ENCODE results near the gene TRIM71. TPM values are rescaled to one million over a fixed set of nuclear protein-coding genes. Genes with fewer than 3 reads are reported as not detected.

Gene TRIM71
- polyA plus RNA-seq, 3 donors, result 0.02 to 0.33 (median 0.06) TPM

DNA sequence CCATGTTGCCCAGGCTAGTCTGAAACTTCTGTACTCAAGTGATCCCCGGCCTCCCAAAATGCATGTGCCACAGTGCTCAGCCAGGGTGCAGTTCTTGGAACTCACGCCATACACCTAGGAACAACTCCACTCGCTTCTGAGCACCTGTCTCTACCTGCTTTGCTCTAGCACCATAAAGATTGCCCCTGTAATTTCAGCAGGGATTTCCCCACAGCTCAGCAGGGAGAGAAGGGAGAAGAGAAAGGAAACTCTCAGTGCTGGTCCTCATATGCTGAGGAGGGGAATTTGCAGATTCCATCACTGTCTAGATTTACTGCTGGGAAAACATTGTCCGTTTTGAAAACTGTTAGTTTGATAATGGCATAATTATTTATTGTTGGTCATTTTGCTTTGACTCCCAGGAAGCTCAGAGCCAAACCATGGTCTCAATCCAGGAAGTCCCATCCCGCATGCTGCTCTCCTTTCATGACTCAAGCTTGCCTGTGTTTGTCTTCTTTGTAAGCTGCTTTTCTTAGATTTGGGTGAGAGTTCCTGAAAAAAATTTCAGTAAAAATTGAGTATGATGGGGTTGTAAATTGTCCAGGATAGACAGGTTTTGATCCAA is 24.2 kb downstream of the TRIM71 start:
- no peaks in the 10 kb centered on the region for H3K27me3 ChIP-seq (ENCODE audit: control insufficient read depth in 2 of 2, insufficient read depth in 2 of 2, low read length in 2 of 2)
- peaks cover 0 to 3% (median 1%) of the 10 kb centered on the region in 3 donors for H3K27me3 Mint-ChIP-seq (ENCODE audit: low read depth in 3 of 3)
- WGBS (ENCODE audit: insufficient coverage), result 66% methylated on average over 5 of the region's 5 CpGs
- intact Hi-C loops (cut with micrococcal nuclease), result no loop called here
- no peak overlapping the region for H3K4me3 ChIP-seq (replicated peaks in 1 of 3; ENCODE audit: low read depth in 2 of 3, low read length in 3 of 3)
- peaks cover 37% of the 10 kb centered on the region for H3K4me1 Mint-ChIP-seq
- H3K4me1 ChIP-seq (ENCODE audit: control insufficient read depth in 1 of 2, insufficient read depth in 2 of 2, low read length in 2 of 2), result peaks cover 25 to 30% of the 10 kb centered on the region in 2 donors
- H4K20me1 ChIP-seq (ENCODE audit: insufficient read depth, low read length), result no peaks in the 10 kb centered on the region
- DNase-seq, result peak in 1 of 3 donors; percentile 28
- H3K9me3 Mint-ChIP-seq, result no peaks in the 10 kb centered on the region
- H2AFZ ChIP-seq (ENCODE audit: insufficient read depth, low read depth, low read length, poor library complexity, severe bottlenecking), result peak overlapping the region; percentile 63
- H3K9me3 ChIP-seq (replicated peaks in 1 of 2; ENCODE audit: control insufficient read depth in 1 of 2, insufficient read depth in 1 of 2, low read length in 2 of 2), result no peaks in the 10 kb centered on the region
- H3K9ac ChIP-seq (ENCODE audit: insufficient read depth, low read length, poor library complexity, severe bottlenecking), result no peak overlapping the region
- peak overlapping the region in 4 of 7 donors; percentile 27 to 83 (median 36) for H3K27ac Mint-ChIP-seq
- H3K36me3 ChIP-seq (replicated peaks in 1 of 2; ENCODE audit: control insufficient read depth in 1 of 2, insufficient read depth in 2 of 2, low read length in 2 of 2), result no peaks in the 10 kb centered on the region
- H3K27ac ChIP-seq (ENCODE audit: low read depth in 1 of 2, low read length in 2 of 2), result peak overlapping the region in 1 of 2 donors; percentile 39
- H3K79me2 ChIP-seq (ENCODE audit: insufficient read depth, low read length), result no peaks in the 10 kb centered on the region
- no peaks in the 10 kb centered on the region for H3K36me3 Mint-ChIP-seq
- peak overlapping the region in 1 of 2 donors; percentile 1 for H3K4me3 Mint-ChIP-seq
- TF ChIP-seq, protein P1, sequence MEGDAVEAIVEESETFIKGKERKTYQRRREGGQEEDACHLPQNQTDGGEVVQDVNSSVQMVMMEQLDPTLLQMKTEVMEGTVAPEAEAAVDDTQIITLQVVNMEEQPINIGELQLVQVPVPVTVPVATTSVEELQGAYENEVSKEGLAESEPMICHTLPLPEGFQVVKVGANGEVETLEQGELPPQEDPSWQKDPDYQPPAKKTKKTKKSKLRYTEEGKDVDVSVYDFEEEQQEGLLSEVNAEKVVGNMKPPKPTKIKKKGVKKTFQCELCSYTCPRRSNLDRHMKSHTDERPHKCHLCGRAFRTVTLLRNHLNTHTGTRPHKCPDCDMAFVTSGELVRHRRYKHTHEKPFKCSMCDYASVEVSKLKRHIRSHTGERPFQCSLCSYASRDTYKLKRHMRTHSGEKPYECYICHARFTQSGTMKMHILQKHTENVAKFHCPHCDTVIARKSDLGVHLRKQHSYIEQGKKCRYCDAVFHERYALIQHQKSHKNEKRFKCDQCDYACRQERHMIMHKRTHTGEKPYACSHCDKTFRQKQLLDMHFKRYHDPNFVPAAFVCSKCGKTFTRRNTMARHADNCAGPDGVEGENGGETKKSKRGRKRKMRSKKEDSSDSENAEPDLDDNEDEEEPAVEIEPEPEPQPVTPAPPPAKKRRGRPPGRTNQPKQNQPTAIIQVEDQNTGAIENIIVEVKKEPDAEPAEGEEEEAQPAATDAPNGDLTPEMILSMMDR (IDR thresholded peaks at IDR 0.05), result no peak
- peak overlapping the region; percentile 46 for H3K4me2 ChIP-seq (replicated peaks; ENCODE audit: extremely low read depth, low read length, poor library complexity, severe bottlenecking)

DNA sequence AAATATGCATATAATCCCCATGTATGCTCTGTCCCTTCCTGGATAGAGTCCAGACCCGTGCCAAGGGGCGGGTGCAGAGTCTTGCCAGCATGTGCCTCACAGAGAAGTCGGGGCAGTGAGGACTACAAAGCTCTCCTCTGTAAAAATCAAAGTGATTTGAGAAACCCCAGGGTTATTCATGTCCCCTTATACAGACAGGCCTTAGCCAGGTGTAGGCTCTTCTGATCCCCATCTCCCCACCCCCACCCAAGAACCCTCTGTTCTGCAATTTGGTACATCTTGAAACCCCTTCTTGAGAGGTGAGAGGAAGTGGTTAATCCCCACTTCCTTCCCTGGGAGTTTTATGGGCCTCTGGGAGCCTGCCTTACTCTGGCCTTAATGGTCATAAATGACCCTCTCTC is 24.7 kb downstream of the TRIM71 start:
- no peaks in the 10 kb centered on the region for H3K9me3 ChIP-seq (replicated peaks in 1 of 2; ENCODE audit: control insufficient read depth in 1 of 2, insufficient read depth in 1 of 2, low read length in 2 of 2)
- peak overlapping the region; percentile 11 for H3K9ac ChIP-seq (ENCODE audit: insufficient read depth, low read length, poor library complexity, severe bottlenecking)
- intact Hi-C loops (cut with micrococcal nuclease), result no loop called here
- H3K4me3 ChIP-seq (replicated peaks in 1 of 3; ENCODE audit: low read depth in 2 of 3, low read length in 3 of 3), result peak overlapping the region in 1 of 3 experiments; percentile 50
- H3K79me2 ChIP-seq (ENCODE audit: insufficient read depth, low read length), result peaks cover 2% of the 10 kb centered on the region
- WGBS (ENCODE audit: insufficient coverage), result 24% methylated on average over 3 of the region's 3 CpGs
- Mint-ChIP-seq H3K4me1 (peaks cover 37% of the 10 kb centered on the region), H3K36me3 (no peaks in the 10 kb centered on the region), H3K27ac (peak overlapping the region; percentile 25 to 85 (median 45)), H3K9me3 (no peaks in the 10 kb centered on the region), H3K27me3 (ENCODE audit: low read depth in 3 of 3) (peaks cover 0 to 3% (median under 1%) of the 10 kb centered on the region in 3 donors), H3K4me3 (peak overlapping the region in 1 of 2 donors; percentile 59)
- peaks cover 25 to 30% of the 10 kb centered on the region in 2 donors for H3K4me1 ChIP-seq (ENCODE audit: control insufficient read depth in 1 of 2, insufficient read depth in 2 of 2, low read length in 2 of 2)
- DNase-seq, result peak in 1 of 3 donors; percentile 7
- H2AFZ ChIP-seq (ENCODE audit: insufficient read depth, low read depth, low read length, poor library complexity, severe bottlenecking), result peak overlapping the region; percentile 63
- TF ChIP-seq, protein P1 (IDR thresholded peaks at IDR 0.05), result no peak
- H3K27me3 ChIP-seq (ENCODE audit: control insufficient read depth in 2 of 2, insufficient read depth in 2 of 2, low read length in 2 of 2), result no peaks in the 10 kb centered on the region
- H3K4me2 ChIP-seq (replicated peaks; ENCODE audit: extremely low read depth, low read length, poor library complexity, severe bottlenecking), result peak overlapping the region; percentile 46
- no peaks in the 10 kb centered on the region for H3K36me3 ChIP-seq (replicated peaks in 1 of 2; ENCODE audit: control insufficient read depth in 1 of 2, insufficient read depth in 2 of 2, low read length in 2 of 2)
- no peaks in the 10 kb centered on the region for H4K20me1 ChIP-seq (ENCODE audit: insufficient read depth, low read length)
- peak overlapping the region in 1 of 2 donors; percentile 39 for H3K27ac ChIP-seq (ENCODE audit: low read depth in 1 of 2, low read length in 2 of 2)

Measured in CD14-positive monocyte (primary cell).